ENCODE results near the gene SLC25A30.
"Not testable (repeated sequence)": the region's sequence is repeated elsewhere in the genome, so short reads cannot be mapped to it uniquely, and the experiment has no call there.

The SLC25A30 gene

DNA sequence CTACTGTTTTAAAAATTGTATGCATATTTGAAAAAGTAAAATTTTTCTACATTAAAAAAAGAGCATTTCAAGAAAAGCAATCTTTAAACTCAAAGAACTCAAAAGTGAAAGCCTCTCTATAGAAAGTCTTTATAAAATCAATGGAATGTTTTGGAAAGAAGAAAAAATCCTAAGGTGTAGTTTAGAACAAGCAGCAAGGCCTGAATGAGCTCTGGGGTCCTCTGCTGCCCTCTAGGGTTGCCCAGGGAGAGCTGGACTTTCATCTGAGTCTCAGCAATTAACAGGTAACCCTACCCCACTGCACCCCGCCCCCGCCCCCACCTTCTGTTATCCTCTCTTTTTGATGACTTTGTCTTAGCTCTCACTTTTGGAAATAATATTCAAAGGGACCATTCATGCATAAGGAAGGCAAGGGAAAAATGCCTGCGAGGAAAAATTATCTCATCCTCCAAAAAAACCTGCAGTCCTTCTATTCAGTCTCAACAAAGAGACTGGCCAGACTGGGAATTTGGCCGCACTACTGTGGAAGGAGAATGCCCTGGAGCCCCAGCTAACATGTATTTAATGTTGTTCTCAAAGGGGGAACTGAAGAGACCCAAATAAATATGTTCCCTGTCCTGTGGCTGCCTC, 24.1 kb downstream of the SLC25A30 start:
- H3K36me3 ChIP-seq (ENCODE audit: control insufficient read depth in 4 of 4, insufficient read depth in 4 of 4, low read length in 3 of 4) = peaks cover 11 to 42% (median 28%) of the 10 kb centered on the region in 4 experiments
- ChIA-PET CTCF (interaction anchor here (0.7 to 8.1 kb wide), 15 partner anchors 10 to 348 kb away, joined by 3 to 191 read pairs (median 7); partner anchors contain the start of genes COG3 and SLC25A30), POLR2A (interaction anchor here (1.5 kb wide), 1 partner anchor 53 kb away, joined by 6 read pairs; the partner anchor contains the start of gene TPT1)
- H3K9me3 ChIP-seq (ENCODE audit: control extremely low read depth in 1 of 5, control insufficient read depth in 4 of 5, insufficient read depth in 2 of 5, low read depth in 1 of 5, low read length in 4 of 5) = no peaks in the 10 kb centered on the region
- H3K4me3 ChIP-seq (ENCODE audit: control insufficient read depth in 1 of 7, extremely low read depth in 1 of 7, insufficient read depth in 4 of 7, low read depth in 2 of 7, low read length in 6 of 7) = peak overlapping the region in 2 of 7 experiments; percentile 26 to 44
- peak; percentile 68 to 76 (median 71) for DNase-seq
- H3K27me3 ChIP-seq (replicated peaks in 2 of 5; ENCODE audit: control insufficient read depth in 4 of 5, insufficient read depth in 5 of 5, low read length in 4 of 5) = no peaks in the 10 kb centered on the region
- WGBS (ENCODE audit: insufficient coverage) = 33% methylated on average over 1 of the region's 4 CpGs
- peaks cover 25 to 61% (median 49%) of the 10 kb centered on the region in 4 experiments for H3K4me1 ChIP-seq (ENCODE audit: control extremely low read depth in 1 of 4, control insufficient read depth in 4 of 4, insufficient read depth in 4 of 4, low read length in 3 of 4)
- no peak overlapping the region for H3K27ac ChIP-seq (ENCODE audit: insufficient read depth in 1 of 2, low read depth in 1 of 2, low read length in 2 of 2, poor library complexity in 1 of 2, severe bottlenecking in 2 of 2)

DNA sequence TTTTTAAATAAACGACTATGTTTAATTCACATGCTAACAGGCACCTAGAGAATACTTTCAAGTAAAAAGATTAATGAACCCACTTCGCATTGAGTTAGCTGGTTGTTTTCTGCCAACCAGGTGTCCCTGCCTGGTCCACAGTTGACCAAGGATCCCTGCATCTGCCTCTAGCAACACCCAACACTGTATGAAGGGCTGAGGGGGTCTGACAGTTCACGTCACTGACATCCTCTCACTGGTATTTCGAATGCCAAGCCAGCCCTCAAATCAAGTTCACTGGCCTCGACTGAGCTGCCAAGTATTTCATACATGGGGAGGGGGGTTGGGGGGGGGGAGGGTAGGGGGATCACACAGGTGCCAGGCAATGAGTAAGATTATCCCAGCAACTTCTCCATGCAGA, 25.4 kb downstream of the SLC25A30 start:
- WGBS (ENCODE audit: insufficient coverage) = 75% methylated on average over 2 of the region's 5 CpGs
- ChIA-PET POLR2A (interaction anchor here (0.5 to 0.6 kb wide), 3 partner anchors 52 to 107 kb away, joined by 3 to 9 read pairs (median 3); no protein-coding TSS in a partner anchor), CTCF (interaction anchor here (1.2 to 8.1 kb wide), 11 partner anchors 8 to 346 kb away, joined by 3 to 191 read pairs (median 7); partner anchors contain the start of gene SLC25A30)
- no peak for DNase-seq
- no peaks in the 10 kb centered on the region for H3K9me3 ChIP-seq (ENCODE audit: control extremely low read depth in 1 of 5, control insufficient read depth in 4 of 5, insufficient read depth in 2 of 5, low read depth in 1 of 5, low read length in 4 of 5)
- H3K36me3 ChIP-seq (ENCODE audit: control insufficient read depth in 4 of 4, insufficient read depth in 4 of 4, low read length in 3 of 4) = peaks cover 3 to 31% (median 19%) of the 10 kb centered on the region in 4 experiments
- no peak overlapping the region for H3K27ac ChIP-seq (ENCODE audit: insufficient read depth in 1 of 2, low read depth in 1 of 2, low read length in 2 of 2, poor library complexity in 1 of 2, severe bottlenecking in 2 of 2)
- no peak overlapping the region for H3K4me3 ChIP-seq (ENCODE audit: control insufficient read depth in 1 of 7, extremely low read depth in 1 of 7, insufficient read depth in 4 of 7, low read depth in 2 of 7, low read length in 6 of 7)
- H3K27me3 ChIP-seq (replicated peaks in 2 of 5; ENCODE audit: control insufficient read depth in 4 of 5, insufficient read depth in 5 of 5, low read length in 4 of 5) = no peaks in the 10 kb centered on the region
- peaks cover 19 to 59% (median 47%) of the 10 kb centered on the region in 4 experiments for H3K4me1 ChIP-seq (ENCODE audit: control extremely low read depth in 1 of 4, control insufficient read depth in 4 of 4, insufficient read depth in 4 of 4, low read length in 3 of 4)

DNA sequence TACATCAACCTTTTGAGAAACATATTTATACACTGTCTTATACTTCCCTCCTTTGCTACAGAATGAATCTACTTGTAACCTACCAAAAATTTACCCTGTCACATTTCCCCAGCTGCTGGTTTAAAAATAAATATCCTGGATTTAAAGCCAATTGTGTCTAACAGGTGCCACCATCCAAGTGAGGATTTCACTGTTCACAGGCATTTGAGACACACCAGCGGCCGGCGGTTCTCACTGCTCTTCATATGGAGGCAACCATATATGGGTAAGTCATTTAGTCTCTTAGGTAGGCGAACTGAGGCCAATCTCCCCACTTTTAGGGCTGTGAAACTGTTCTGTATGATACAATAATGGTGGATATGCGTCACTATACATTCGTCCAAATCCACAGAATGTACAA, 26.2 kb downstream of the SLC25A30 start:
- H3K27me3 ChIP-seq (replicated peaks in 2 of 5; ENCODE audit: control insufficient read depth in 4 of 5, insufficient read depth in 5 of 5, low read length in 4 of 5) = no peaks in the 10 kb centered on the region
- H3K4me1 ChIP-seq (ENCODE audit: control extremely low read depth in 1 of 4, control insufficient read depth in 4 of 4, insufficient read depth in 4 of 4, low read length in 3 of 4) = peaks cover 17 to 60% (median 48%) of the 10 kb centered on the region in 4 experiments
- DNase-seq = no peak
- ChIA-PET POLR2A (interaction anchor here (0.5 kb wide), 1 partner anchor 33 kb away, joined by 3 read pairs; no protein-coding TSS in a partner anchor), CTCF (interaction anchor here (1.3 to 8.1 kb wide), 5 partner anchors 13 to 57 kb away, joined by 3 to 191 read pairs (median 46); partner anchors contain the start of gene SLC25A30)
- peaks cover 0 to 29% (median 15%) of the 10 kb centered on the region in 4 experiments for H3K36me3 ChIP-seq (ENCODE audit: control insufficient read depth in 4 of 4, insufficient read depth in 4 of 4, low read length in 3 of 4)
- H3K4me3 ChIP-seq (ENCODE audit: control insufficient read depth in 1 of 7, extremely low read depth in 1 of 7, insufficient read depth in 4 of 7, low read depth in 2 of 7, low read length in 6 of 7) = no peak overlapping the region
- no peak overlapping the region for H3K27ac ChIP-seq (ENCODE audit: insufficient read depth in 1 of 2, low read depth in 1 of 2, low read length in 2 of 2, poor library complexity in 1 of 2, severe bottlenecking in 2 of 2)
- no peaks in the 10 kb centered on the region for H3K9me3 ChIP-seq (ENCODE audit: control extremely low read depth in 1 of 5, control insufficient read depth in 4 of 5, insufficient read depth in 2 of 5, low read depth in 1 of 5, low read length in 4 of 5)
- WGBS (ENCODE audit: insufficient coverage) = 96% methylated on average over 4 of the region's 6 CpGs

DNA sequence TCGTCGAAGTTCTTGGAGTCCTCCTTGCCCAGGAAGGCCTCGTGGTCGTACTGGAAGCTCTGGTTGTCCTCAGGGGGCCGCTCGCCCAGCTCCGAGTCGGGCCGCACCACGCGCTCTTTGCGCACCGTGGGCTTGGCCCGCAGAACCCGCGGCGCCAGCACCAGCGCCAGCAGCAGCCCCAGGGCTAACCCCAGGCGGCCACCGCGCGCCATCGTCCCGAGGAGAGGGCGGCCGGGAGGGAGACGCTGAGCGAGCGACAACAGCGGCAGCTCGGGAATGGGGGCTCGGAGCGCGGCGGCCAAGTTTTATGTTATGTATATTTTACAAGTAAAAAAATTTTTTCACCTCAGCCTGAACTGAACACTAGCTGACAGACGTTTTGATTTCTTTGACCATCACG, 27.0 kb downstream of the SLC25A30 start:
- not testable (repeated sequence) for H3K4me3 ChIP-seq (ENCODE audit: control insufficient read depth in 1 of 7, extremely low read depth in 1 of 7, insufficient read depth in 4 of 7, low read depth in 2 of 7, low read length in 6 of 7); H3K9me3 ChIP-seq (ENCODE audit: control extremely low read depth in 1 of 5, control insufficient read depth in 4 of 5, insufficient read depth in 2 of 5, low read depth in 1 of 5, low read length in 4 of 5); DNase-seq; H3K27me3 ChIP-seq (replicated peaks in 2 of 5; ENCODE audit: control insufficient read depth in 4 of 5, insufficient read depth in 5 of 5, low read length in 4 of 5); H3K27ac ChIP-seq (ENCODE audit: insufficient read depth in 1 of 2, low read depth in 1 of 2, low read length in 2 of 2, poor library complexity in 1 of 2, severe bottlenecking in 2 of 2)
- peaks cover 0 to 27% (median 15%) of the 10 kb centered on the region in 4 experiments for H3K36me3 ChIP-seq (ENCODE audit: control insufficient read depth in 4 of 4, insufficient read depth in 4 of 4, low read length in 3 of 4)
- POLR2A ChIA-PET = interaction anchor here (0.6 kb wide), 1 partner anchor 23 kb away, joined by 3 read pairs; no protein-coding TSS in a partner anchor
- 95% methylated on average over 4 of the region's 37 CpGs for WGBS (ENCODE audit: insufficient coverage)
- H3K4me1 ChIP-seq (ENCODE audit: control extremely low read depth in 1 of 4, control insufficient read depth in 4 of 4, insufficient read depth in 4 of 4, low read length in 3 of 4) = peaks cover 14 to 58% (median 46%) of the 10 kb centered on the region in 4 experiments
- CTCF ChIA-PET = interaction anchor here (8.1 kb wide), 1 partner anchor 21 kb away, joined by 191 read pairs; no protein-coding TSS in a partner anchor

DNA sequence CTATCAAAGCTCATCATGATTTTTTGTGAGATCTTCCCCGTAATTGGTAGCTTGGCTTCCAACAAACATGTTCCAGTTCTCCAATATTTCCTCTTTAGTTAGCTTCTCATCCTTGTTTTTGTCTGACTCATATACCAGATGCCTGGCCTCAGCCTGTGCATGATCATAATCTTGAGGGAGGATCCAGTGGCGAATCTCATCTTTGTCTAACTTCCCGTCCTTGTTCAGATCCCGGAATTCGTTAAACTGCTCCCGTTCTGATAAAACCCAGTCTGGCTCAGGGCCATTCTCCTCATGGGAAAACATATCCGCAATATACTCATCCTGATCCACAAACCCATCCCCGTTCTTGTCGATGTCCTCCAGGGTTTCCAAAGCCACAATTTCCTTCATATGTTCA, 27.8 kb downstream of the SLC25A30 start:
- H3K9me3 ChIP-seq (ENCODE audit: control extremely low read depth in 1 of 5, control insufficient read depth in 4 of 5, insufficient read depth in 2 of 5, low read depth in 1 of 5, low read length in 4 of 5); DNase-seq; H3K4me3 ChIP-seq (ENCODE audit: control insufficient read depth in 1 of 7, extremely low read depth in 1 of 7, insufficient read depth in 4 of 7, low read depth in 2 of 7, low read length in 6 of 7); H3K27me3 ChIP-seq (replicated peaks in 2 of 5; ENCODE audit: control insufficient read depth in 4 of 5, insufficient read depth in 5 of 5, low read length in 4 of 5); H3K27ac ChIP-seq (ENCODE audit: insufficient read depth in 1 of 2, low read depth in 1 of 2, low read length in 2 of 2, poor library complexity in 1 of 2, severe bottlenecking in 2 of 2): not testable (repeated sequence)
- Histone ChIP-seq H3K36me3 (ENCODE audit: control insufficient read depth in 4 of 4, insufficient read depth in 4 of 4, low read length in 3 of 4) (peaks cover 0 to 19% (median 13%) of the 10 kb centered on the region in 4 experiments), H3K4me1 (ENCODE audit: control extremely low read depth in 1 of 4, control insufficient read depth in 4 of 4, insufficient read depth in 4 of 4, low read length in 3 of 4) (peaks cover 8 to 57% (median 44%) of the 10 kb centered on the region in 4 experiments)
- ChIA-PET CTCF (interaction anchor here (8.1 kb wide), 1 partner anchor 20 kb away, joined by 191 read pairs; no protein-coding TSS in a partner anchor), POLR2A (interaction anchor here (0.6 kb wide), 1 partner anchor 24 kb away, joined by 3 read pairs; no protein-coding TSS in a partner anchor)
- WGBS (ENCODE audit: insufficient coverage) = 98% methylated on average over 6 of the region's 9 CpGs

DNA sequence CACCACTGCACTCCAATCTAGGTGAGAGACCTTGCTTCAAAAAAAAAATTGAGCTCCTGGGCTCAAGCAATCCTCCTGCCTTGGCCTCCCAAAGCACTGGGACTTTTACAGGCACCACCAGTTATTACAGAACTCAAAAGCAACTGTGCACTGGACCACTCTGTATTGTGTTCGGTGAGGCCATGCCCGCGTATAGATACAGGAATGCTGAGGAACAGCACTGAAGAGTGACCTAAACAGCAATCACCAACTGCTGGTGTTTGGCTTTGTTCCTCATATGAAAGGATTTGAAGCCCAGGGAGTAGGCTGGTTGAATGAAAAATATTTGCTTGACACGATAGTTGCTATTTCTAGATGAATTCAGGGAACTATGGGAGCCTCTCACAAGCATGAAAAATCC, 29.5 kb downstream of the SLC25A30 start:
- POLR2A ChIA-PET = no interaction called here
- Histone ChIP-seq H3K36me3 (ENCODE audit: control insufficient read depth in 4 of 4, insufficient read depth in 4 of 4, low read length in 3 of 4) (peaks cover 0 to 23% (median 14%) of the 10 kb centered on the region in 4 experiments), H3K27ac (ENCODE audit: insufficient read depth in 1 of 2, low read depth in 1 of 2, low read length in 2 of 2, poor library complexity in 1 of 2, severe bottlenecking in 2 of 2) (no peak overlapping the region), H3K4me1 (ENCODE audit: control extremely low read depth in 1 of 4, control insufficient read depth in 4 of 4, insufficient read depth in 4 of 4, low read length in 3 of 4) (peaks cover 0 to 40% (median 32%) of the 10 kb centered on the region in 4 experiments), H3K4me3 (ENCODE audit: control insufficient read depth in 1 of 7, extremely low read depth in 1 of 7, insufficient read depth in 4 of 7, low read depth in 2 of 7, low read length in 6 of 7) (no peak overlapping the region), H3K27me3 (replicated peaks in 2 of 5; ENCODE audit: control insufficient read depth in 4 of 5, insufficient read depth in 5 of 5, low read length in 4 of 5) (no peaks in the 10 kb centered on the region), H3K9me3 (ENCODE audit: control extremely low read depth in 1 of 5, control insufficient read depth in 4 of 5, insufficient read depth in 2 of 5, low read depth in 1 of 5, low read length in 4 of 5) (no peaks in the 10 kb centered on the region)
- 97% methylated on average over 4 of the region's 4 CpGs for WGBS (ENCODE audit: insufficient coverage)
- CTCF ChIA-PET = interaction anchor here (0.9 to 7.6 kb wide), 5 partner anchors 17 to 342 kb away, joined by 3 to 62 read pairs (median 3); no protein-coding TSS in a partner anchor
- no peak for DNase-seq

Measured in common myeloid progenitor, CD34-positive (primary cell).